Skeletal muscle satellite cell (primary cell): ENCODE data around the gene ARFGEF3.
"Not testable (repeated sequence)": the region's sequence is repeated elsewhere in the genome, so short reads cannot be mapped to it uniquely, and the experiment has no call there.

Experiments used
- H3K27me3 ChIP-seq: 2 replicates; pipeline ENCODE4 v1.7.0; 2013; ENCODE audit warnings: low read length; ENCODE audit not compliant: control insufficient read depth, insufficient read depth
- H3K36me3 ChIP-seq: 2 replicates; pipeline ENCODE4 v1.7.0; 2013; ENCODE audit warnings: mild to moderate bottlenecking, control low read depth, low read length; ENCODE audit not compliant: insufficient read depth
- H3K4me1 ChIP-seq: 2 replicates; pipeline ENCODE4 v1.7.0; 2013; ENCODE audit warnings: low read length; ENCODE audit not compliant: control insufficient read depth, insufficient read depth
- H3K4me2 ChIP-seq: 2 replicates; pipeline ENCODE4 v1.7.0; 2013; ENCODE audit warnings: mild to moderate bottlenecking, low read length
- H3K4me3 ChIP-seq: 2 replicates; pipeline ENCODE4 v1.7.0; 2013; ENCODE audit warnings: low read length
- H3K9ac ChIP-seq: 2 replicates; pipeline ENCODE4 v1.7.0; 2013; ENCODE audit warnings: mild to moderate bottlenecking, low read depth, low read length, moderate library complexity
- H3K9me3 ChIP-seq: replicated peaks from 2 replicates; pipeline ENCODE4 v1.7.0; 2013; ENCODE audit warnings: mild to moderate bottlenecking, control low read depth, low read length

The ARFGEF3 gene

DNA sequence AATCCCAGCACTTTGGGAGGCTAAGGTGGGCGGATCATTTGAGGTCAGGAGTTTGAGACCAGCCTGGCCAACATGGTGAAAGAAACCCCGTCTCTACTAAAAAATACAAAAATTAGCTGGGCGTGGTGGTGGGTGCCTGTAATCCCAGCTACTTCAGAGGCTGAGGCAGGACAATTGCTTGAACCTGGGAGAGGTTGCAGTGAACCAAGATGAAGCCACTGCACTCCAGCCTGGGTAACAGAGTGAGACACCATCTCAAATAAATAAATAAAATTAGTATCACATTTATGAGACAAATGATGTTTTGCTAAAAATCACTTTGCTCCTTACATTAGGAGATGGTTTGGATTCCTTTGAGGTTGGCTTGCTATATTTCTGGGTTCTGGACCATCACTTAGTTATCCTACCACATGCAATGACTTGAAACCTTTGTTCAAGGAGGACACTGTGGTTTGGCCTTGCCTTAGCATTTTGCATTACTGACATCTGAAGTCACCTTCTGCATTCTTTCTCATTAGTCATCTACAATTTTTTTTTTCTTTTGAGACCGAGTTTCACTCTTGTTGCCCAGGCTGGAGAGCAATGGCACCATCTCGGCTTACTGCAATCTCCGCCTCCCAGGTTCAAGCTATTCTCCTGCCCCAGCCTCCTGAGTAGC lies 126.8 kb downstream of the ARFGEF3 start:
- H3K36me3 ChIP-seq, H3K4me3 ChIP-seq, H3K27me3 ChIP-seq, H3K9me3 ChIP-seq, H3K4me2 ChIP-seq: not testable (repeated sequence)
- peak overlapping the region; percentile 18 for H3K9ac ChIP-seq
- peaks cover 38% of the 10 kb centered on the region for H3K4me1 ChIP-seq

DNA sequence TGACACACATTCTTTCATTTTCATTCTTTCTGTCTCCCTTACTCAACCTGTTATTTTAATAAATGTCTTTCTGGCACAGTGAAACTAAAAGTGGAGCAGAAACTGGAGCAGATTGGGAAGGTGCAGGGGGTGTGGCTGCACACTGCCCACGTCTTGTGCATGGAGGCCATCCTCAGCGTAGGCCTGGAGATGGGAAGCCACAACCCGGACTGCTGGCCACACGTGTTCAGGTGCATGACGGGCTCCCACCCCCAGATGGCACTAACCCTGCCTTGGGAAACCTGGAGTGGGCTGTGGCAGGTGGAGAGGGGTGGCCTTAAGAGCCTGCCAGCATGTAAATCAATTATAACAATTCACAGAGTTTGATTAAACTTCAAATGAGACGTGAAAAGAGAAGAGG lies 128.0 kb downstream of the ARFGEF3 start:
- Histone ChIP-seq H3K4me2 (no peak overlapping the region), H3K27me3 (no peaks in the 10 kb centered on the region), H3K9ac (no peak overlapping the region), H3K4me3 (no peak overlapping the region), H3K9me3 (no peaks in the 10 kb centered on the region), H3K36me3 (no peaks in the 10 kb centered on the region), H3K4me1 (peaks cover 48% of the 10 kb centered on the region)

DNA sequence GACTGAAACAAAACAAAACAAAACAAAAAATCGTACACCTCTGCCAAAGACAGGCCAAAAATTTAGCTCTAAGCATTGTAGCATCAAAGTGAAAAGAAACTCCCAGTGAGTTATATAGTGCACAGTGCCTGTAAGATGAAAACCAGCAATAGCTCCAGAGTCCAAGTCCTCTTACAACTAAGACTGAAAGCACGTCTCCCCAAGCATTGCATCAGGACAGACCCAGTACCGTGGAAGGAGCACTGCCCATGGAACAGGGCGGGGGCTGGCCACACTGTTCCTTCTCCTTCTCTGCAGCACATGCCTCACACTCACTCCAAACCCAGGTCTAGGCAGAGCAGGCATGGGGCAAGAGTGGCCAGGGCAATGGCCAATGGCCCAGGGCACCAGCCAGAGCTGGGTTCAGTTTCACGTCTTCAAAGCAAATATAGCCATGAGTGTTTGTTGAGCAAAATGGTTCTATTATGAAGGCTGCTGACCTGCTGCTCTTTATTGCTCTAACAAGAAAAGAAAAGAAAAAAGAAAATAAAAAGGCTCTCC lies 128.8 kb downstream of the ARFGEF3 start:
- Histone ChIP-seq H3K4me3 (no peak overlapping the region), H3K4me1 (peaks cover 48% of the 10 kb centered on the region), H3K36me3 (no peaks in the 10 kb centered on the region), H3K9me3 (no peaks in the 10 kb centered on the region), H3K4me2 (no peak overlapping the region), H3K9ac (no peak overlapping the region), H3K27me3 (no peaks in the 10 kb centered on the region)

DNA sequence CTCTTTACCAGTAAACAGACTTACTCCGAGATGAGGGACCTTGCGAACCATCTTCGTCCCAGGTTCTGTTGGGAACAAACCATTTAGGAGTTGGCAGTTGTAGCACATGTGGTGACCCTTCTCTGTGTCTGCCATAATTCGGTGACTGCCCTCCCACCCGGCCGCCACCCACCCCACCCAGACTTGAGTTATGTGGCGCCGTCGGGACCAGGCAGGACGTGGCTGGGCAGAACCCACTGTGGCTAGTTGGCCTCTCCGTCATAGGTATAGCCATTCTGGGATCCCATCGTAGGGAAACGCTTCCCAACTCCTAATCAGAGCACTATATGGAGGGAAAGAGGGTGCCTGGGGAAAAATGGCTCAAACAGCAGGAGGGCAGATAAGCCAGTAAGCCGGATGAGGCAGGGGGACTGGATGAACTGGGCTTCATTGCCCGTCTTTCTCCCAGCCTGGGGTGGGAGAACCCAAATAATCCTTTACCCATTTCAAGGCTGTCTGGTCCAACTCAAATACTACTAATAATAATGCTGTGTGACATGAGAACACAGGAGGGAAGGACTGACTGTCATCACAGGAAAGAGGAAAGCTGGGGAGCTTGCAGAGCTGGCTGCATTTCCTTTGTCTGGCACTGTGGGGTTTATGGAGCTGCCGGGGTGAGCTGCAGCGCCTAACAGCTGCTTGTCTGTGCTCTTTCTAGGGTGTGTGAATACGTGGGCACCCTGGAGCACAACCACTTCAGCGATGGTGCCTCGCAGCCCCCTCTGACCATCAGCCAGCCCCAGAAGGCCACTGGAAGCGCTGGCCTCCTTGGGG lies 129.5 kb downstream of the ARFGEF3 start:
- H3K4me3 ChIP-seq = no peak overlapping the region
- H3K27me3 ChIP-seq = no peaks in the 10 kb centered on the region
- no peak overlapping the region for H3K9ac ChIP-seq
- H3K9me3 ChIP-seq = no peaks in the 10 kb centered on the region
- H3K36me3 ChIP-seq = no peaks in the 10 kb centered on the region
- H3K4me1 ChIP-seq = peaks cover 48% of the 10 kb centered on the region
- no peak overlapping the region for H3K4me2 ChIP-seq

DNA sequence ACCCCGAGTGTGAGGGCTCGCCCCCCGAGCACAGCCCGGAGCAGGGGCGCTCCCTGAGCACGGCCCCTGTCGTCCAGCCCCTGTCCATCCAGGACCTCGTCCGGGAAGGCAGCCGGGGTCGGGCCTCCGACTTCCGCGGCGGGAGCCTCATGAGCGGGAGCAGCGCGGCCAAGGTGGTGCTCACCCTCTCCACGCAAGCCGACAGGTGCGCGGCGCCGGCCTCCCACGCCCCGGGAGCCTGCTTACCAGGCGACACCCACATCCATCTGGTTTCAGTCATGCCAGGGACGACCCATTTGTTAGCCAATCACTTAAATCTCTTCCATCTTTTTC lies 130.1 kb downstream of the ARFGEF3 start:
- Histone ChIP-seq H3K9ac (no peak overlapping the region), H3K36me3 (no peaks in the 10 kb centered on the region), H3K27me3 (no peaks in the 10 kb centered on the region), H3K4me1 (peaks cover 48% of the 10 kb centered on the region), H3K4me2 (no peak overlapping the region), H3K9me3 (no peaks in the 10 kb centered on the region), H3K4me3 (no peak overlapping the region)

DNA sequence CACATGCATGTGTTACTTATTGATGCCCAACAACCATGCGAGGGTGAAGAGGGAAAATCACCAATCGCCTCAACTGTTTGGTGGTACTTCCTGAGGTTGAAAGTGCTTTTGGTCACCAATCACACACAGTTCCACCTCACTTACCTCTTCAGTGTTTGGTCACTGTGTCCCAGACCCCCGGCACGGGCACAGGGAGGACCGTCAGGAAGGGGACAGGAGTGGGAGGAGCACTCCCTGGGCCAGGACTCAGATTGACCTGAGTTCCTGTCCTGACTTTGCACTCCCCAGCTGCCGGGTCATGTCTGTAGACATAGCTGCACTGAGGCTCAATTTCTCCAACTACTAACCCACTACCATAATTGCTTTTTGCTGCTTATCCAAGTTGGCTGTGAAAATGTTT lies 130.7 kb downstream of the ARFGEF3 start:
- no peaks in the 10 kb centered on the region for H3K36me3 ChIP-seq
- no peak overlapping the region for H3K4me2 ChIP-seq
- no peaks in the 10 kb centered on the region for H3K27me3 ChIP-seq
- no peaks in the 10 kb centered on the region for H3K9me3 ChIP-seq
- H3K4me1 ChIP-seq = peaks cover 45% of the 10 kb centered on the region
- H3K9ac ChIP-seq = no peak overlapping the region
- H3K4me3 ChIP-seq = no peak overlapping the region

DNA sequence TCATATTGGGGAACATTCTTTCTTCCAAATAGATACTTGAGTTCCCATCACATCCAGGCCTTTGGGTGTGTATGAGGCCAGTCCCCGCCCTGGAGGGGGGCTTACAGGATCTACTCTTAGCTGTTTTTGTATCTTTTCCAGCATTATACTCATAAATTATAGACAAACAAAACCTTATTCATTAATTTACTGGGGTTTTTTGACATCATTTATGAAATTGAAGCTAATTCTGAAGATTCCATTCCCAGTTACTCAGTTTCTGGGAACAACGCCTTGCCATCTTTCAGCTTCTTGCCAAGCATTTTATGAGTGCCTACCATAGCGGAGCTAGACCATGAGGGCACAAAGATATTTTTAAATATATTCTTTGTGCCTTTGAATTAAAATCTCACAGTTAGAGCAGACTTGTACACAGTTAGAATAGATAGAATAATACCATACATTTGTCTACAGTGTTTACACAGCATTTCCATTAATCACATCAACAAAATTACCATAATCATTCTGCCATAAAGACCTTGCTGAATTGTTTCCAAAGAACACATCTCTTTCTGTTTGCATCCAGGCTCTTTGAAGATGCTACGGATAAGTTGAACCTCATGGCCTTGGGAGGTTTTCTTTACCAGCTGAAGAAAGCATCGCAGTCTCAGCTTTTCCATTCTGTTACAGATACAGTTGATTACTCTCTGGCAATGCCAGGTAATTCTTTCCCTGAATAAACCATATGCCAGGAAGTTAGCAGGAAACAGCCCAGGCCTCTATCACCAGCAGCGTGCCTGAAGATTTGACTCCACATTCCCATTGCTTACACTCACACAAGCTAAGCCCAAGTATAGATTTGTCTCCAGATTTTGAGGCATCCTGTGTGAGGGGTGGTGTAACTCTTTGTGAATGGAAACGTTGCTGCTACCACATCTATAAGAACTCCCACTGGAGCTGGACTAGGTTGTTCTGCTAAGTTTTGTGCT lies 132.0 kb downstream of the ARFGEF3 start:
- H3K9me3 ChIP-seq = no peaks in the 10 kb centered on the region
- H3K4me1 ChIP-seq = peaks cover 38% of the 10 kb centered on the region
- H3K4me3 ChIP-seq = no peak overlapping the region
- peak overlapping the region; percentile 60 for H3K9ac ChIP-seq
- no peaks in the 10 kb centered on the region for H3K36me3 ChIP-seq
- H3K4me2 ChIP-seq = peak overlapping the region; percentile 9
- no peaks in the 10 kb centered on the region for H3K27me3 ChIP-seq

DNA sequence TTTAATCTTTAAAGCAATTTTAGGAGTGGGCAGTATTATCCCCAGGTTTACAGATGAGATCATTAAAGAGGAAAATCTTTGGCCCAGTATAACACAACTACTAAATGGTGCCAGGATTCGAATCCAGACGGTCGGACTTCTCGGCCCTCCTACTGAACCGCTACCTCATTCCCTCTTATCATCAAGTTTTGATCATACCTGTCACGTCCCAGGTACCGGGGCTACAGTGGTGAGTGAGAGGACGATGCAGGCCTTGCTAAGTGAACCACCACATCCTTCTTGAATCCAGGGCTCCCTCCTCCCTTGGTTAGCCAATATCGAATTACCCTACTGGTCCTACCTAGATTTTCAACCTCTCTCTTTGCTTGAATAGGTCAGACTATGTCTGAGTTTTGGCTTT lies 134.6 kb downstream of the ARFGEF3 start:
- Histone ChIP-seq H3K36me3 (no peaks in the 10 kb centered on the region), H3K27me3 (no peaks in the 10 kb centered on the region), H3K4me1 (peaks cover 24% of the 10 kb centered on the region), H3K4me3 (no peak overlapping the region), H3K9me3 (no peaks in the 10 kb centered on the region), H3K4me2 (no peak overlapping the region), H3K9ac (no peak overlapping the region)

DNA sequence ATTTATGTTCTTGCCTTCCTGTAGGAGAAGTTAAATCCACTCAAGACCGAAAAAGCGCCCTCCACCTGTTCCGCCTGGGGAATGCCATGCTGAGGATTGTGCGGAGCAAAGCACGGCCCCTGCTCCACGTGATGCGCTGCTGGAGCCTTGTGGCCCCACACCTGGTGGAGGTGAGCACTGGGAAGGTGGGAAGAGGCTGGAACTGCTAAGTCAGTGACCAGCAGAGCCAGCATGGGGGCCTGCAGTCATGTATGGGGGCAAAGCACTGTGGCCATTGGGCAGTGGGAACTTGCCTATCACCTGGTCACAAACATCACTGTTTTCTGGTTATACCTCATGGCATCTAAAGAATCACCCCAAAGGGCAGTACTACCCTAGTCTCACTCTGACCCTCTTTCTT lies 135.0 kb downstream of the ARFGEF3 start:
- H3K4me2 ChIP-seq = no peak overlapping the region
- H3K9me3 ChIP-seq = no peaks in the 10 kb centered on the region
- no peaks in the 10 kb centered on the region for H3K36me3 ChIP-seq
- no peak overlapping the region for H3K4me3 ChIP-seq
- no peak overlapping the region for H3K9ac ChIP-seq
- H3K4me1 ChIP-seq = peaks cover 21% of the 10 kb centered on the region
- no peaks in the 10 kb centered on the region for H3K27me3 ChIP-seq

DNA sequence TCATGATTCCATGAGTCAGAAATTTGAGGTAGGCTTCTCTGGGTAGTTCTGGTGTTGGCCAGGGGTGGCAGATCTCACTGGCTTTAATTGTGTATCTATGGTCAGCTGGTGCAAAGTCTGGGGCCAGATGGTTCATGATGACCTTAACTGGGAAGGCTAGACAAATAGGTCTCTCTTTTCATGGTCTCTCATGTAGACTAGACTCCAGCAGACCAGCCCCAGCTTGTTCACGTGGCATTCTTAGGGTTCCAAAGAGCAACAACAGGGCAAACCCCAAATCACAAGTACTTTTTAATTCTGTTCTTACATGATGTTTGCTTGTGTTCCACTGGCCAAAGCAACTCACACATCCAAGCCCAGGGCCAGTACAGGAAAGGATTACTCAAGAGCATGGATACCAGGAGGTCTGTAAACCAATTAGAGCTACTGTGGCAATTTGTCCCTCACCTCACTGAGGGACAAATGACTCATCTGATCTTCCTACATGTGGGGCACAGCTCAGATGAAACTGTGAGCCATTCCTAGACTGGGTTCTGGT lies 136.1 kb downstream of the ARFGEF3 start:
- Histone ChIP-seq H3K9me3 (no peaks in the 10 kb centered on the region), H3K27me3 (no peaks in the 10 kb centered on the region), H3K9ac (no peak overlapping the region), H3K4me3 (no peak overlapping the region), H3K36me3 (no peaks in the 10 kb centered on the region), H3K4me1 (peaks cover 21% of the 10 kb centered on the region), H3K4me2 (no peak overlapping the region)

DNA sequence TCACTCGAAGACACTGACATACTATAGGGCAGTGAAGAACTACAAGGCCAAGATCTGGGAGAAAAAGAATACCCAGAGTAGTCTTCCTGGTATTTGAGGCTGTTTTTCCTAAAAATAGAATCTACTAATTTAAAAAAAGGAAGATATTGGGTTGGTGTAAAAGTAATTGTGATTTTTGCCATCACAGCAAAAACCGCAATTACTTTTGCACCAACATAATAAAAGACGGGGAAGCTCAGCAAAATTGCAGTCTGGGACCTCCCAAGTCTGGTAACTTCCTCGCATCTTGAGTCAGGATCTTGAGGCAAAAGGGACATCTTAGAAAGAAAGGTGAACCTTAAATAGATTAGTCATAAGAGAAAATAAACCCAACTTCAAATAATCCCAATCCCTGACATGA lies 138.7 kb downstream of the ARFGEF3 start:
- Histone ChIP-seq H3K4me2 (no peak overlapping the region), H3K9me3 (no peaks in the 10 kb centered on the region), H3K9ac (no peak overlapping the region), H3K27me3 (no peaks in the 10 kb centered on the region), H3K4me3 (no peak overlapping the region), H3K4me1 (peaks cover 6% of the 10 kb centered on the region), H3K36me3 (no peaks in the 10 kb centered on the region)
